Peyer's patch (tissue), 4 donors: Measurements from ENCODE around the gene CNPY4.

Experiments
- CTCF ChIP-seq, 6 experiments: fragments of 450-650 bp in 4 of 6; fragments of 200-600 bp in 2 of 6; sonication (generic) in 1 of 6; IDR thresholded peaks; one replicate each; pipeline ENCODE4 v1.5.1; 2017 to 2019; ENCODE audit warnings: antibody characterized with exemption in 6 of 6, mild to moderate bottlenecking in 3 of 6, moderate library complexity in 1 of 6
- POLR2A ChIP-seq, 2 donors: fragments of 450-650 bp; IDR thresholded peaks; one replicate each; pipeline ENCODE4 v1.5.1; 2017; ENCODE audit warnings: antibody characterized with exemption in 2 of 2, mild to moderate bottlenecking in 2 of 2, moderate library complexity in 2 of 2

GRCh38 chr7:100075418-100075817 is 44.0 kb upstream of the CNPY4 start:
- TF ChIP-seq CTCF (IDR thresholded peaks at IDR 0.05) (no peak), POLR2A (IDR thresholded peaks at IDR 0.05) (no peak)
